Measurements from ENCODE around the gene NEK10. TPM values are rescaled to one million over a fixed set of nuclear protein-coding genes. Genes with fewer than 3 reads are reported as not detected.

Gene NEK10
- total and polyA plus RNA-seq, 2 of the 4 experiments (the other 2 are of a cell fraction) = 2.2 to 6.6 TPM

- dilution Hi-C loops (cut with HindIII; ENCODE audit: low sequenced_read_pairs, unreplicated experiment) = no loop called here
- WGBS, 2 experiments (ENCODE audit: extremely low coverage in 2 of 2, insufficient read length in 1 of 2) = no CpG with 5 or more reads among the region's 1 CpG
Observed at GRCh38 chr3:27254896-27255295, 114.3 kb downstream of the NEK10 start.

More at GRCh38 chr3:27254896-27255295, 114.3 kb downstream of the NEK10 start:
- no peak overlapping the region for H4K5ac ChIP-seq (ENCODE audit: low read depth, low read length)
- ChIA-PET CTCF (interaction anchor here (0.7 to 1.6 kb wide), 4 partner anchors 19 to 200 kb away, joined by 3 to 5 read pairs (median 4); no protein-coding TSS in a partner anchor), POLR2A (ENCODE audit: unreplicated experiment) (no interaction called here)
- H3K18ac ChIP-seq (ENCODE audit: low read depth, low read length) = no peak overlapping the region
- H2AK9ac ChIP-seq (replicated peaks; ENCODE audit: low read depth, low read length, poor library complexity) = no peak overlapping the region
- no peak overlapping the region for H2AK5ac ChIP-seq (ENCODE audit: low read depth, low read length)
- H4K20me1 ChIP-seq (ENCODE audit: insufficient read depth, low read length) = no peaks in the 10 kb centered on the region
- intact Hi-C loops (cut with micrococcal nuclease) (loop anchor here (1.0 kb wide), 1 partner anchor 121 kb away; no protein-coding TSS in a partner anchor), in situ Hi-C loops (cut with MboI; ENCODE audit: low sequenced_read_pairs) (loop anchor here (10.0 kb wide), 1 partner anchor 120 kb away; no protein-coding TSS in a partner anchor)
- no peaks in the 10 kb centered on the region for H3K9me1 ChIP-seq (ENCODE audit: insufficient read depth, low read length)
- H3K23ac ChIP-seq (ENCODE audit: low read depth, low read length) = no peak overlapping the region
- H3K4ac ChIP-seq (ENCODE audit: low read depth, low read length) = no peak overlapping the region
- no peak overlapping the region for H3K4me3 ChIP-seq (ENCODE audit: insufficient read depth, low read depth, low read length)
- H2AFZ ChIP-seq (replicated peaks; ENCODE audit: low read length, poor library complexity) = no peak overlapping the region
- DNase-seq (no peak), ATAC-seq (ENCODE audit: low read depth) (no peak)
- no peak overlapping the region for H2BK15ac ChIP-seq (ENCODE audit: low read depth, low read length)
- H3K27me3 ChIP-seq (ENCODE audit: control insufficient read depth, insufficient read depth, low read length) = no peaks in the 10 kb centered on the region
- H3K79me1 ChIP-seq (ENCODE audit: low read depth in 1 of 2, low read length in 2 of 2) = no peaks in the 10 kb centered on the region
- no peaks in the 10 kb centered on the region for H3K4me1 ChIP-seq (ENCODE audit: control insufficient read depth, insufficient read depth, low read length)
- no peaks in the 10 kb centered on the region for H3K36me3 ChIP-seq (ENCODE audit: control insufficient read depth, insufficient read depth, low read length)
- H4K8ac ChIP-seq (ENCODE audit: low read depth in 2 of 2, low read length in 2 of 2) = no peak overlapping the region
- no peaks in the 10 kb centered on the region for H3K9me3 ChIP-seq (ENCODE audit: control insufficient read depth, insufficient read depth, low read length)
- H3K56ac ChIP-seq (ENCODE audit: extremely low read depth, insufficient read depth, low read length) = no peak overlapping the region
- H3K4me2 ChIP-seq (ENCODE audit: low read depth, low read length) = no peak overlapping the region
- no peak overlapping the region for H2BK120ac ChIP-seq (ENCODE audit: low read depth, low read length)
- BruUV-seq (replicated peaks) = no TSS peak
- no peak overlapping the region for H4K91ac ChIP-seq (ENCODE audit: insufficient read depth, low read depth, low read length)
- H2BK20ac ChIP-seq (ENCODE audit: low read depth, low read length) = no peak overlapping the region
- H3K14ac ChIP-seq (replicated peaks; ENCODE audit: low read depth, low read length) = no peak overlapping the region
- H3K27ac ChIP-seq (ENCODE audit: insufficient read depth, low read length) = no peak overlapping the region
- H3K9ac ChIP-seq (ENCODE audit: low read depth, low read length) = no peak overlapping the region
- TF ChIP-seq NFE2L2 (IDR thresholded peaks at IDR 0.05; ENCODE audit: low read depth, low read length) = no peak
- no peak for TF ChIP-seq CEBPB (IDR thresholded peaks at IDR 0.05; ENCODE audit: low read depth, low read length)
- TF ChIP-seq RFX5 (IDR thresholded peaks at IDR 0.05; ENCODE audit: low read depth, low read length) = no peak
- no peak for TF ChIP-seq SMC3 (IDR thresholded peaks at IDR 0.05; ENCODE audit: low read depth, low read length)
- TF ChIP-seq USF2 (IDR thresholded peaks at IDR 0.05; ENCODE audit: low read depth, low read length) = no peak
- no peak for TF ChIP-seq MAZ (IDR thresholded peaks at IDR 0.05; ENCODE audit: borderline replicate concordance, low read depth, low read length)
- no peak for TF ChIP-seq ELK1 (IDR thresholded peaks at IDR 0.05; ENCODE audit: borderline replicate concordance, low read depth, low read length)
- no peak for TF ChIP-seq FOS (IDR thresholded peaks at IDR 0.05; ENCODE audit: low read depth, low read length)
- no peak for TF ChIP-seq POLR2A (IDR thresholded peaks at IDR 0.05; ENCODE audit: low read depth, low read length)
- no peak for TF ChIP-seq BHLHE40 (IDR thresholded peaks at IDR 0.05; ENCODE audit: low read depth, low read length)
- no peak for TF ChIP-seq RCOR1 (IDR thresholded peaks at IDR 0.05; ENCODE audit: insufficient replicate concordance, low read length)
- no peak for TF ChIP-seq MAFK (IDR thresholded peaks at IDR 0.05; ENCODE audit: low read depth, low read length)
- no peak for TF ChIP-seq MXI1 (IDR thresholded peaks at IDR 0.05; ENCODE audit: borderline replicate concordance, low read depth, low read length)
- no peak for TF ChIP-seq CHD1 (IDR thresholded peaks at IDR 0.05; ENCODE audit: low read depth, low read length)
- no peak for TF ChIP-seq RAD21 (IDR thresholded peaks at IDR 0.05; ENCODE audit: low read length)
- no peak for TF ChIP-seq CTCF (conservative IDR thresholded peaks at IDR 0.05; ENCODE audit: low read depth, low read length)
- H2BK5ac ChIP-seq (ENCODE audit: low read depth, low read length, poor library complexity, severe bottlenecking) = no peak overlapping the region
